ENCODE measurements around the gene ALOXE3. TPM values are rescaled to one million over a fixed set of nuclear protein-coding genes. Genes with fewer than 3 reads are reported as not detected.
A peak's percentile ranks its signal among the peaks of the same experiment; 100 is the strongest.

The ALOXE3 gene
- total RNA-seq, 2 experiments from 2014 or later: 0.81 to 0.91 TPM

- Histone ChIP-seq H3K27me3 (ENCODE audit: control insufficient read depth in 1 of 2, insufficient read depth in 2 of 2, low read length in 2 of 2) (peaks cover 46 to 48% of the 10 kb centered on the region in 2 experiments), H3K36me3 (ENCODE audit: insufficient read depth, low read length) (no peaks in the 10 kb centered on the region), H3K4me1 (ENCODE audit: insufficient read depth, low read length) (peaks cover 74% of the 10 kb centered on the region), H3K9me3 (ENCODE audit: control insufficient read depth in 1 of 2, insufficient read depth in 1 of 2, low read length in 2 of 2) (peaks cover 0 to 9% of the 10 kb centered on the region in 2 experiments), H3K27ac (ENCODE audit: low read depth in 1 of 2, low read length in 2 of 2) (peak overlapping the region in 1 of 2 donors; percentile 50), H3K4me3 (ENCODE audit: low read length) (peak overlapping the region; percentile 57)
- ATAC-seq (ENCODE audit: poor library complexity) (peak; percentile 50), DNase-seq (peak; percentile 65 to 95 (median 77))
- ChIA-PET CTCF (interaction anchor here (0.7 to 3.1 kb wide), 32 partner anchors 10 to 434 kb away, joined by 3 to 42 read pairs (median 6); partner anchors contain the start of genes AURKB, BORCS6 and CTC1), POLR2A (interaction anchor here (0.6 to 9.8 kb wide), 41 partner anchors 7 to 882 kb away, joined by 3 to 161 read pairs (median 5); partner anchors contain the start of genes AURKB, BORCS6, CNTROB and CTC1)
- peaks cover 2% of the 10 kb centered on the region for H3K9me3 Mint-ChIP-seq
- TF ChIP-seq, protein P1, sequence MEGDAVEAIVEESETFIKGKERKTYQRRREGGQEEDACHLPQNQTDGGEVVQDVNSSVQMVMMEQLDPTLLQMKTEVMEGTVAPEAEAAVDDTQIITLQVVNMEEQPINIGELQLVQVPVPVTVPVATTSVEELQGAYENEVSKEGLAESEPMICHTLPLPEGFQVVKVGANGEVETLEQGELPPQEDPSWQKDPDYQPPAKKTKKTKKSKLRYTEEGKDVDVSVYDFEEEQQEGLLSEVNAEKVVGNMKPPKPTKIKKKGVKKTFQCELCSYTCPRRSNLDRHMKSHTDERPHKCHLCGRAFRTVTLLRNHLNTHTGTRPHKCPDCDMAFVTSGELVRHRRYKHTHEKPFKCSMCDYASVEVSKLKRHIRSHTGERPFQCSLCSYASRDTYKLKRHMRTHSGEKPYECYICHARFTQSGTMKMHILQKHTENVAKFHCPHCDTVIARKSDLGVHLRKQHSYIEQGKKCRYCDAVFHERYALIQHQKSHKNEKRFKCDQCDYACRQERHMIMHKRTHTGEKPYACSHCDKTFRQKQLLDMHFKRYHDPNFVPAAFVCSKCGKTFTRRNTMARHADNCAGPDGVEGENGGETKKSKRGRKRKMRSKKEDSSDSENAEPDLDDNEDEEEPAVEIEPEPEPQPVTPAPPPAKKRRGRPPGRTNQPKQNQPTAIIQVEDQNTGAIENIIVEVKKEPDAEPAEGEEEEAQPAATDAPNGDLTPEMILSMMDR (IDR thresholded peaks at IDR 0.05): no peak
- peaks cover 47% of the 10 kb centered on the region for H3K36me3 Mint-ChIP-seq (ENCODE audit: low read depth)
- H3K4me1 Mint-ChIP-seq (ENCODE audit: low read depth): peaks cover 62% of the 10 kb centered on the region
- peak overlapping the region; percentile 99 for H3K4me3 Mint-ChIP-seq
- peak overlapping the region; percentile 100 for H3K27ac Mint-ChIP-seq
- intact Hi-C loops (cut with DNase I, micrococcal nuclease): loop anchor here (1.0 to 10.0 kb wide), 16 partner anchors 18 to 255 kb away; partner anchors contain the start of genes PFAS (in 2 of the 2), BORCS6 (in 1 of the 2), CTC1 (in 1 of the 2) and KRABD2 (in 1 of the 2)
- H3K27me3 Mint-ChIP-seq: peaks cover 66% of the 10 kb centered on the region
Observed at GRCh38 chr17:8119581-8120519, 1.5 kb upstream of the ALOXE3 start.

- peaks cover 45 to 53% of the 10 kb centered on the region in 2 experiments for H3K27me3 ChIP-seq (ENCODE audit: control insufficient read depth in 1 of 2, insufficient read depth in 2 of 2, low read length in 2 of 2)
- Mint-ChIP-seq H3K4me3 (peak overlapping the region; percentile 99), H3K27ac (peak overlapping the region; percentile 100), H3K9me3 (peaks cover 2% of the 10 kb centered on the region), H3K27me3 (peaks cover 66% of the 10 kb centered on the region), H3K4me1 (ENCODE audit: low read depth) (peaks cover 53% of the 10 kb centered on the region), H3K36me3 (ENCODE audit: low read depth) (peaks cover 40% of the 10 kb centered on the region)
- ChIA-PET POLR2A (interaction anchor here (0.6 to 9.8 kb wide), 37 partner anchors 8 to 880 kb away, joined by 3 to 161 read pairs (median 6); partner anchors contain the start of genes AURKB, BORCS6, CNTROB and CTC1), CTCF (interaction anchor here (0.6 to 3.1 kb wide), 32 partner anchors 8 to 433 kb away, joined by 3 to 42 read pairs (median 5); partner anchors contain the start of genes AURKB, BORCS6 and CTC1)
- H3K36me3 ChIP-seq (ENCODE audit: insufficient read depth, low read length): no peaks in the 10 kb centered on the region
- H3K4me3 ChIP-seq (ENCODE audit: low read length): peak overlapping the region; percentile 57
- H3K4me1 ChIP-seq (ENCODE audit: insufficient read depth, low read length): peaks cover 65% of the 10 kb centered on the region
- TF ChIP-seq, protein P1 (IDR thresholded peaks at IDR 0.05): peak; percentile 81
- DNase-seq (peak; percentile 75 to 92 (median 81)), ATAC-seq (ENCODE audit: poor library complexity) (peak; percentile 60)
- H3K27ac ChIP-seq (ENCODE audit: low read depth in 1 of 2, low read length in 2 of 2): peak overlapping the region; percentile 7 to 50
- H3K9me3 ChIP-seq (ENCODE audit: control insufficient read depth in 1 of 2, insufficient read depth in 1 of 2, low read length in 2 of 2): peaks cover 0 to 8% of the 10 kb centered on the region in 2 experiments
- intact Hi-C loops (cut with DNase I, micrococcal nuclease): loop anchor here (1.0 to 10.0 kb wide), 11 partner anchors 19 to 256 kb away; partner anchors contain the start of genes BORCS6 (in 1 of the 2), KRABD2 (in 1 of the 2) and PFAS (in 1 of the 2)
Observed at GRCh38 chr17:8118769-8119580, 661 bp upstream of the ALOXE3 start.
